HCT116 (cell line): ENCODE data around the gene ALK. TPM values are rescaled to one million over a fixed set of nuclear protein-coding genes. Genes with fewer than 3 reads are reported as not detected.

ENCODE experiments used
- ATAC-seq: fragments of 200-7000 bp; cut with Tn5 transposase; 2 replicates; pipeline ENCODE4 v1.9.1; 2020; ENCODE audit warnings: mild to moderate bottlenecking, moderate library complexity
- BruUV-seq: library from RNA; stranded (reverse); fragments of 400-500 nt; replicated peaks from 2 replicates; lab custom pipeline; 2021; lab: Mats Ljungman, UMichigan
- CTCF ChIA-PET: fragments of 300-600 bp; sonication (Branson Sonifier 250); formaldehyde crosslinking; loops from one replicate; lab custom pipeline; 2021; ENCODE audit warnings: antibody characterized with exemption; lab: Charles Lee
- POLR2A ChIA-PET: fragments of 300-600, 350-600 bp; sonication (Branson Sonifier 250); formaldehyde crosslinking; loops from one replicate; lab custom pipeline; 2021; ENCODE audit warnings: antibody characterized with exemption; lab: Charles Lee
- RAD21 ChIA-PET, 2 experiments: fragments of 300-600 bp; sonication (Branson Sonifier 250); formaldehyde crosslinking; loops; one replicate each; lab custom pipeline; 2023; ENCODE audit warnings: low total read pairs in 2 of 2; ENCODE audit not compliant: uncharacterized antibody in 2 of 2, unreplicated experiment in 2 of 2, low non-redundant PET in 1 of 2; lab: Charles Lee
- DNase-seq: peaks from one replicate; pipeline ENCODE4 v3.0.0-alpha.2; 2010; ENCODE audit warnings: low read depth, low spot score
- H2AFZ ChIP-seq: fragments of 200-600 bp; shearing (Covaris generic), sonication (generic); 2 replicates; pipeline ENCODE4 v1.6.1; 2017; ENCODE audit warnings: low read depth, mixed run types, mixed read lengths, antibody characterized with exemption, low read length; ENCODE audit not compliant: poor library complexity, severe bottlenecking
- H3K27ac ChIP-seq: 2 replicates; pipeline ENCODE4 v1.5.1; 2012; ENCODE audit warnings: low read depth, low read length
- H3K27me3 ChIP-seq: fragments of 200-600 bp; sonication (generic); 2 replicates; pipeline ENCODE4 v1.6.1; 2016; ENCODE audit warnings: mixed run types, low read length, mixed read lengths; ENCODE audit not compliant: insufficient read depth
- H3K36me3 ChIP-seq, 2 experiments: fragments of 200-500 bp in 1 of 2; fragments of 200-600 bp in 1 of 2; sonication (Bioruptor generic) in 1 of 2; sonication (generic) in 1 of 2; 2 replicates each; pipeline versions ENCODE4 v1.5.1 to v1.6.1; 2014 to 2016; ENCODE audit warnings: low read length in 2 of 2, inconsistent platforms in 1 of 2, mixed read lengths in 1 of 2, mixed run types in 1 of 2; ENCODE audit not compliant: insufficient read depth in 2 of 2, control insufficient read depth in 1 of 2
- H3K4me1 ChIP-seq, 2 experiments: fragments of 200-600 bp in 1 of 2; sonication (generic) in 1 of 2; 2 replicates each; pipeline versions ENCODE4 v1.5.1 to v1.6.1; 2012 to 2017; ENCODE audit warnings: low read length in 2 of 2, inconsistent platforms in 1 of 2, mild to moderate bottlenecking in 1 of 2, mixed read lengths in 1 of 2, mixed run types in 1 of 2, moderate library complexity in 1 of 2; ENCODE audit not compliant: insufficient read depth in 2 of 2, control insufficient read depth in 1 of 2
- H3K4me2 ChIP-seq: fragments of 200-600 bp; sonication (generic); 2 replicates; pipeline ENCODE4 v1.6.1; 2017; ENCODE audit warnings: mixed run types, low read length, mixed read lengths
- H3K4me3 ChIP-seq, 2 experiments: fragments of 200-600 bp in 1 of 2; sonication (generic) in 1 of 2; replicated peaks in 1 of 2; 2 replicates each; pipeline ENCODE4 v1.5.1; 2011 to 2016; ENCODE audit warnings: low read length in 2 of 2, control low read depth in 1 of 2, low read depth in 1 of 2, mild to moderate bottlenecking in 1 of 2, mixed read lengths in 1 of 2, mixed run types in 1 of 2
- H3K79me2 ChIP-seq: fragments of 200-600 bp; sonication (generic); 2 replicates; pipeline ENCODE4 v1.6.1; 2017; ENCODE audit warnings: mild to moderate bottlenecking, mixed run types, low read length, moderate library complexity, mixed read lengths; ENCODE audit not compliant: insufficient read depth
- H3K9ac ChIP-seq: fragments of 200-600 bp; sonication (generic); 2 replicates; pipeline ENCODE4 v1.6.1; 2016; ENCODE audit warnings: low read length, mixed read lengths
- H3K9me2 ChIP-seq: fragments of 200-600 bp; sonication (generic), shearing (Covaris generic); 2 replicates; pipeline ENCODE4 v1.6.1; 2017; ENCODE audit warnings: mixed run types, mild to moderate bottlenecking, moderate library complexity; ENCODE audit not compliant: insufficient read depth
- H3K9me3 ChIP-seq, 2 experiments: fragments of 200-500 bp in 1 of 2; fragments of 200-600 bp in 1 of 2; sonication (Bioruptor generic) in 1 of 2; sonication (generic) in 1 of 2; 2 replicates each; pipeline ENCODE4 v1.6.1; 2014 to 2017; ENCODE audit warnings: low read length in 2 of 2, mixed read lengths in 2 of 2, inconsistent platforms in 1 of 2, low read depth in 1 of 2, mild to moderate bottlenecking in 1 of 2, mixed run types in 1 of 2, moderate library complexity in 1 of 2; ENCODE audit not compliant: control insufficient read depth in 1 of 2, insufficient read depth in 1 of 2
- H4K20me1 ChIP-seq: fragments of 200-600 bp; sonication (generic), shearing (Covaris generic); 2 replicates; pipeline ENCODE4 v1.6.1; 2017; ENCODE audit warnings: mixed run types, mild to moderate bottlenecking, moderate library complexity; ENCODE audit not compliant: insufficient read depth
- CEBPB ChIP-seq: IDR thresholded peaks from 2 replicates; pipeline ENCODE4 v1.6.1; 2012; ENCODE audit warnings: low read depth
- EGR1 ChIP-seq: IDR thresholded peaks from 2 replicates; pipeline ENCODE4 v1.6.1; 2012; ENCODE audit warnings: low read depth
- ELF1 ChIP-seq: IDR thresholded peaks from 2 replicates; pipeline ENCODE4 v1.6.1; 2012; ENCODE audit warnings: low read depth, borderline replicate concordance
- EZH2 ChIP-seq: fragments of 200-600 bp; sonication (generic); IDR thresholded peaks from 2 replicates; pipeline ENCODE4 v1.6.1; 2017; ENCODE audit warnings: antibody characterized with exemption, mixed run types
- EZH2phosphoT487 ChIP-seq: fragments of 200-600 bp; IDR thresholded peaks from 2 replicates; pipeline ENCODE4 v1.6.1; 2018; ENCODE audit warnings: antibody characterized with exemption, borderline replicate concordance
- FOSL1 ChIP-seq: IDR thresholded peaks from 2 replicates; pipeline ENCODE4 v1.6.1; 2012; ENCODE audit warnings: low read depth
- JUND ChIP-seq: IDR thresholded peaks from 2 replicates; pipeline ENCODE4 v1.6.1; 2012
- POLR2A ChIP-seq: IDR thresholded peaks from 2 replicates; pipeline ENCODE4 v1.7.0; 2011; ENCODE audit warnings: borderline replicate concordance; ENCODE audit not compliant: insufficient read depth, insufficient read length; ENCODE audit errors: extremely low read depth
- POLR2AphosphoS5 ChIP-seq: IDR thresholded peaks from 2 replicates; pipeline ENCODE4 v1.6.1; 2011; ENCODE audit warnings: mild to moderate bottlenecking, low read depth, low read length, moderate library complexity
- RAD21 ChIP-seq: IDR thresholded peaks from 2 replicates; pipeline ENCODE4 v1.6.1; 2012; ENCODE audit warnings: low read depth, mild to moderate bottlenecking
- REST ChIP-seq: IDR thresholded peaks from 2 replicates; pipeline ENCODE4 v1.6.1; 2012; ENCODE audit warnings: low read depth
- SIN3A ChIP-seq: IDR thresholded peaks from 2 replicates; pipeline ENCODE4 v1.6.1; 2012; ENCODE audit warnings: low read depth
- SRF ChIP-seq: IDR thresholded peaks from 2 replicates; pipeline ENCODE4 v1.6.1; 2012; ENCODE audit warnings: low read depth
- TCF7L2 ChIP-seq: IDR thresholded peaks from 2 replicates; pipeline ENCODE4 v1.7.0; 2011; ENCODE audit warnings: borderline replicate concordance, inconsistent platforms; ENCODE audit not compliant: insufficient read depth, insufficient read length; ENCODE audit errors: extremely low read depth
- intact Hi-C: fragments of 100-400 bp; cut with micrococcal nuclease; formaldehyde crosslinking; loops from 2 replicates; pipeline ENCODE4 v1.10.0; 2022
- total RNA-seq: library from RNA; stranded (reverse); gene quantifications from one replicate; pipeline ENCODE4 v1.2.1, GENCODE V29; 2021; ENCODE audit not compliant: unreplicated experiment
- TF ChIP-seq, protein P1 (sequence below): IDR thresholded peaks from 2 replicates; pipeline ENCODE4 v1.6.1; 2012
- TF ChIP-seq, protein P2 (sequence below): IDR thresholded peaks from 2 replicates; pipeline ENCODE4 v1.6.1; 2011; ENCODE audit warnings: mild to moderate bottlenecking, low read length, moderate library complexity; ENCODE audit not compliant: insufficient replicate concordance; ENCODE audit errors: extremely low read depth
- TF ChIP-seq, protein P3 (sequence below), 3 experiments: fragments of 200-600 bp in 1 of 3; sonication (generic) in 1 of 3; IDR thresholded peaks in 2 of 3; conservative IDR thresholded peaks in 1 of 3; 2 replicates each; pipeline ENCODE4 v1.5.1; 2012 to 2017; ENCODE audit warnings: low read depth in 2 of 3, low read length in 2 of 3, antibody characterized with exemption in 1 of 3, borderline replicate concordance in 1 of 3, control low read depth in 1 of 3, mild to moderate bottlenecking in 1 of 3, mixed read lengths in 1 of 3, mixed run types in 1 of 3, moderate library complexity in 1 of 3; ENCODE audit not compliant: insufficient read depth in 1 of 3

The ALK gene
- total RNA-seq, 1 experiment from 2014 or later = not detected

DNA sequence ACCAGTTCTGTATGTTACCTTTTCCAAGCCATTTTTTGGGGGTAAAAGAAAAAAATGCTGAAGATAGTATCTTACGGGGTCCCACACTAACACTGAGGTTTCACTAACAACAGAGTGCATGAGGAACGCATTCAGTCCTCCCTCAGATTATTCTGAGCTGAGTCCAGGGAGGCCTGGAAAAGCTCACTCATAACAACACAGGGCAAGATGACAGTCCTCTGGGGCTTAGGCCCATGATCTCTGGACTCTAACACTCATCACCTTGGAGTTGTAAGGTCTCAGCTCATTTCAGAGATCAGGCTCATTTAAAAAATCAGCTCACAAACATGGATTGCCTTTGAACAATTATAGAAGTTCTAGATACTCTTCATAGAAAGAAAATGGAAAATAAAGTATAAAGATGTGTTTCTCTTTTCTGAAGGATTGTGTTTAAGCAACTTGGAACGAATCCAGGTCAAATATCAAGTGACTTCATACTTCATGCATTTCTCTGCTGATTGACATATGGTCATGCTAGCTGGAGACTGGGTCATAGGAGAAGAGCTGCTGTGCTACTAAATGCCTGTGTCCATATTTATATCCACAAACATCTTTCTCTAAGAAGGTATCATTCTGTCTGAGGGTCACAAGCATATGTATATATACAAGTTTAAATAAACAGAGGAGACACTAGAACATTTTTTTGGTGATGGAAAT, 265.8 kb downstream of the ALK start (continued):
- no peak for TF ChIP-seq CEBPB
- TF ChIP-seq RAD21 = no peak
- TF ChIP-seq EZH2phosphoT487 = no peak
- no peak for TF ChIP-seq JUND
- TF ChIP-seq POLR2A = no peak
- TF ChIP-seq EGR1 = no peak
- no peak for TF ChIP-seq POLR2AphosphoS5
- no peak for TF ChIP-seq TCF7L2
- TF ChIP-seq EZH2 = no peak
- TF ChIP-seq, protein P1, sequence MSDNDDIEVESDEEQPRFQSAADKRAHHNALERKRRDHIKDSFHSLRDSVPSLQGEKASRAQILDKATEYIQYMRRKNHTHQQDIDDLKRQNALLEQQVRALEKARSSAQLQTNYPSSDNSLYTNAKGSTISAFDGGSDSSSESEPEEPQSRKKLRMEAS = no peak
- TF ChIP-seq, all 23 proteins: peak for 0

DNA sequence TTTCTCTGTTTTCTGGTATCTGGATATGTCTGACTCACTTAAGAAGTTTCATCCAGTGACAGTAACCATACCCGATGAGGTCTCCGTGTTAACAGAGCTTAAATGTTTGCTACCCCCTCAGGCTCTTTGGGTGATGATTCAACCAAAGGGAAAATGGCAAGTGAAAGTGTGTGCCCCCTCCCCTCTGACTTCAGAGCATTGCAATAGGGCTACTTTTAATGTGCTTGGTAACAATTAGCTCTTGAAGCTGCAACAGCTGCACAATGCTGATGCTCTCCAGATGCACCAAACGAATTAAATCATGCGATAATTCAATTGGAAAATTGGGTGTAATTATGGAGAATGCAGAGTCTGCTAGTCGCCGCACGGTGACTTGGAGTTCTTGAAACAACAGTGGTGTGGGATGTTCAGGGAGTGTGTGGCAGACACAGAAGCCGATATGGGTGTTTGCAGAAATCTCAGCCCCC, 270.7 kb downstream of the ALK start:
- H4K20me1 ChIP-seq = no peaks in the 10 kb centered on the region
- H3K36me3 ChIP-seq = no peaks in the 10 kb centered on the region
- peaks cover 8% of the 10 kb centered on the region; the same call in 1 of the 2 replicates for H3K27me3 ChIP-seq
- RAD21 ChIA-PET = no interaction called here
- no peaks in the 10 kb centered on the region for H3K79me2 ChIP-seq
- H3K9me3 ChIP-seq = no peaks in the 10 kb centered on the region
- DNase-seq (no peak), ATAC-seq (no peak)
- no peaks in the 10 kb centered on the region for H3K4me1 ChIP-seq
- no peak overlapping the region for H3K27ac ChIP-seq
- CTCF ChIA-PET = no interaction called here
- H3K9me2 ChIP-seq = no peaks in the 10 kb centered on the region
- no TSS peak for BruUV-seq
- no peak overlapping the region for H3K4me2 ChIP-seq
- intact Hi-C loops = no loop called here
- no peak overlapping the region for H2AFZ ChIP-seq
- H3K9ac ChIP-seq = no peak overlapping the region
- H3K4me3 ChIP-seq = no peak overlapping the region
- POLR2A ChIA-PET = no interaction called here
- TF ChIP-seq EZH2 (no peak), SRF (no peak), EGR1 (no peak), RAD21 (no peak), SIN3A (no peak), FOSL1 (no peak), ELF1 (no peak), POLR2A (no peak), CEBPB (no peak), REST (no peak)
- TF ChIP-seq, protein P2, sequence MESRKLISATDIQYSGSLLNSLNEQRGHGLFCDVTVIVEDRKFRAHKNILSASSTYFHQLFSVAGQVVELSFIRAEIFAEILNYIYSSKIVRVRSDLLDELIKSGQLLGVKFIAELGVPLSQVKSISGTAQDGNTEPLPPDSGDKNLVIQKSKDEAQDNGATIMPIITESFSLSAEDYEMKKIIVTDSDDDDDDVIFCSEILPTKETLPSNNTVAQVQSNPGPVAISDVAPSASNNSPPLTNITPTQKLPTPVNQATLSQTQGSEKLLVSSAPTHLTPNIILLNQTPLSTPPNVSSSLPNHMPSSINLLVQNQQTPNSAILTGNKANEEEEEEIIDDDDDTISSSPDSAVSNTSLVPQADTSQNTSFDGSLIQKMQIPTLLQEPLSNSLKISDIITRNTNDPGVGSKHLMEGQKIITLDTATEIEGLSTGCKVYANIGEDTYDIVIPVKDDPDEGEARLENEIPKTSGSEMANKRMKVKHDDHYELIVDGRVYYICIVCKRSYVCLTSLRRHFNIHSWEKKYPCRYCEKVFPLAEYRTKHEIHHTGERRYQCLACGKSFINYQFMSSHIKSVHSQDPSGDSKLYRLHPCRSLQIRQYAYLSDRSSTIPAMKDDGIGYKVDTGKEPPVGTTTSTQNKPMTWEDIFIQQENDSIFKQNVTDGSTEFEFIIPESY = no peak
- TF ChIP-seq, protein P1 = no peak
- TF ChIP-seq, protein P3, sequence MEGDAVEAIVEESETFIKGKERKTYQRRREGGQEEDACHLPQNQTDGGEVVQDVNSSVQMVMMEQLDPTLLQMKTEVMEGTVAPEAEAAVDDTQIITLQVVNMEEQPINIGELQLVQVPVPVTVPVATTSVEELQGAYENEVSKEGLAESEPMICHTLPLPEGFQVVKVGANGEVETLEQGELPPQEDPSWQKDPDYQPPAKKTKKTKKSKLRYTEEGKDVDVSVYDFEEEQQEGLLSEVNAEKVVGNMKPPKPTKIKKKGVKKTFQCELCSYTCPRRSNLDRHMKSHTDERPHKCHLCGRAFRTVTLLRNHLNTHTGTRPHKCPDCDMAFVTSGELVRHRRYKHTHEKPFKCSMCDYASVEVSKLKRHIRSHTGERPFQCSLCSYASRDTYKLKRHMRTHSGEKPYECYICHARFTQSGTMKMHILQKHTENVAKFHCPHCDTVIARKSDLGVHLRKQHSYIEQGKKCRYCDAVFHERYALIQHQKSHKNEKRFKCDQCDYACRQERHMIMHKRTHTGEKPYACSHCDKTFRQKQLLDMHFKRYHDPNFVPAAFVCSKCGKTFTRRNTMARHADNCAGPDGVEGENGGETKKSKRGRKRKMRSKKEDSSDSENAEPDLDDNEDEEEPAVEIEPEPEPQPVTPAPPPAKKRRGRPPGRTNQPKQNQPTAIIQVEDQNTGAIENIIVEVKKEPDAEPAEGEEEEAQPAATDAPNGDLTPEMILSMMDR (IDR thresholded peaks at IDR 0.05 in 2 of 3, conservative IDR thresholded peaks at IDR 0.05 in 1 of 3; ENCODE audit: borderline replicate concordance in 1 of 3, insufficient read depth in 1 of 3, low read depth in 2 of 3, low read length in 2 of 3) = no peak
